HepG2 (cell line): ENCODE data around the gene ARHGEF16. TPM values are rescaled to one million over a fixed set of nuclear protein-coding genes. Genes with fewer than 3 reads are reported as not detected.

Experiments
- ARNT2 ChIP-seq: sonication (generic); formaldehyde crosslinking; IDR thresholded peaks from 2 replicates; pipeline ENCODE4 v1.8.0; 2022; ENCODE audit warnings: mild to moderate bottlenecking, low read depth, missing genetic modification reagents, moderate library complexity
- BCL6 ChIP-seq: IDR thresholded peaks from 2 replicates; pipeline ENCODE4 v1.6.1; 2016; ENCODE audit warnings: missing genetic modification reagents, missing compliant biosample characterization
- FOXO1 ChIP-seq: sonication (generic); formaldehyde crosslinking; IDR thresholded peaks from 2 replicates; pipeline ENCODE4 v1.4.0; 2020; ENCODE audit warnings: missing genetic modification reagents
- KDM4B ChIP-seq: sonication (generic); formaldehyde crosslinking; IDR thresholded peaks from 2 replicates; pipeline ENCODE4 v1.4.0; 2020; ENCODE audit warnings: missing genetic modification reagents
- KLF11 ChIP-seq: IDR thresholded peaks from 2 replicates; pipeline ENCODE4 v1.6.1; 2016; ENCODE audit warnings: missing compliant biosample characterization
- MEF2D ChIP-seq: sonication (generic); formaldehyde crosslinking; IDR thresholded peaks from 2 replicates; pipeline ENCODE4 v1.5.1; 2020; ENCODE audit warnings: mild to moderate bottlenecking, missing genetic modification reagents
- MYC ChIP-seq: sonication (generic); formaldehyde crosslinking; IDR thresholded peaks from 2 replicates; pipeline ENCODE4 v1.9.0; 2021; ENCODE audit warnings: missing genetic modification reagents, borderline replicate concordance
- RARA ChIP-seq: IDR thresholded peaks from 2 replicates; pipeline ENCODE4 v1.6.1; 2016; ENCODE audit warnings: missing genetic modification reagents, missing compliant biosample characterization
- SOX6 ChIP-seq, 2 experiments: fragments of 450-650 bp in 1 of 2; sonication (generic) in 1 of 2; formaldehyde crosslinking in 1 of 2; IDR thresholded peaks; 2 replicates each; pipeline versions ENCODE4 v1.4.0 to v1.6.1; 2017 to 2020; ENCODE audit warnings: antibody characterized with exemption in 1 of 2, mild to moderate bottlenecking in 1 of 2, missing genetic modification reagents in 1 of 2
- ZKSCAN1 ChIP-seq: fragments of 150-350 bp; IDR thresholded peaks from 2 replicates; pipeline ENCODE4 v1.6.1; 2014; ENCODE audit warnings: low read length
- ZNF331 ChIP-seq: sonication (generic); formaldehyde crosslinking; IDR thresholded peaks from 2 replicates; pipeline ENCODE4 v1.4.0; 2020; ENCODE audit warnings: missing genetic modification reagents
- ZNF543 ChIP-seq: sonication (generic); formaldehyde crosslinking; IDR thresholded peaks from 2 replicates; pipeline ENCODE4 v1.4.0; 2020; ENCODE audit warnings: mild to moderate bottlenecking, missing genetic modification reagents
- ZNF557 ChIP-seq: sonication (generic); formaldehyde crosslinking; IDR thresholded peaks from 2 replicates; pipeline ENCODE4 v1.4.0; 2020; ENCODE audit warnings: missing genetic modification reagents
- ZSCAN12 ChIP-seq: sonication (generic); formaldehyde crosslinking; IDR thresholded peaks from 2 replicates; pipeline ENCODE4 v1.9.0; 2021; ENCODE audit warnings: mild to moderate bottlenecking, missing genetic modification reagents
- polyA plus RNA-seq, 8 experiments: library from polyadenylated mRNA; depleted of rRNA in 3 of 8; stranded (reverse) in 7 of 8; unstranded in 1 of 8; fragments of >200 nt; fragmentation: Illumina TruSeq in 4 of 8; extraction: Trizol in 4 of 8; gene quantifications; 2 replicates each; pipeline versions ENCODE4 v1.2.1 to v1.2.3, GENCODE V29; 2011 to 2016; ENCODE audit warnings: low read depth in 4 of 8, missing spikeins in 1 of 8, mixed read lengths in 1 of 8; ENCODE audit not compliant: insufficient read depth in 1 of 8
- total RNA-seq, 5 experiments: library from RNA; depleted of rRNA; stranded (reverse); fragments of >200 nt; fragmentation: Illumina TruSeq; extraction: Trizol; gene quantifications; 2 replicates each; pipeline ENCODE4 v1.2.3, GENCODE V29; 2016; ENCODE audit warnings: low read depth in 1 of 5
- TF ChIP-seq, protein P1 (sequence below): IDR thresholded peaks from 2 replicates; pipeline ENCODE4 v1.6.1; 2018; ENCODE audit warnings: missing genetic modification reagents

Gene ARHGEF16
- total and polyA plus RNA-seq, 2 of the 13 experiments (the other 11 are each of a cell fraction or from before 2014, with no cell fraction given) = 20.3 to 39.9 TPM

DNA sequence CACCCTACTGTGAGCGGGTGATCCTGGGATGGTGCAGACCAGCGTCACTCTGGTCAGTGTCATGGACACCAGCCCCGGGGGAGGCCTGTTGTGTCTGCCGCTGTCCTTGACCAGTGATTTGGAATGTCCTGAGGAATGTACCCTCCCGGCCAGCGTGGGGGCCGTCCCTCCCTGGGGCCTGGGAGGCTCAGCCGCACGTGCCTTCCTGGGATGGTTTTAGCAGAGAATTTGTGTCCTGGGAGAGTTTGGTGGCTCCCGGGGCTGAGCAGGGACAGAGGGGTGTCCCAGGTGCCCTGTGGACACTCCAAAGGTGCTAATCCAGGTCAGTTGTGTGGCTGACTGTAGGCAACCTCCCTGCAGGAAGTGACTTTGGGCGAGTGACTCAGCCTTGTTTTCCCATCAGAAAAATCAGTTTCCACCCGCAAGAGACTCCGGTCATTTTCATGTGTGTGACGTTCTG lies 6.2 kb downstream of the ARHGEF16 start (continued):
- TF ChIP-seq SOX6 (IDR thresholded peaks at IDR 0.05) = no peak
- TF ChIP-seq SOX6 (CRISPR knock-in tag; IDR thresholded peaks at IDR 0.05) = peak; percentile 16; the same call in 1 of the 2 replicates
- 0 out of 2 replicates have a peak, but pooled peaks have one; percentile 2 for TF ChIP-seq ZSCAN12
- TF ChIP-seq ZKSCAN1 = 0 out of 2 replicates have a peak, but pooled peaks have one; percentile 53
- TF ChIP-seq ZNF543 = 0 out of 2 replicates have a peak, but pooled peaks have one; percentile 49
- peak; percentile 77 for TF ChIP-seq FOXO1 (CRISPR knock-in tag)
- TF ChIP-seq ARNT2 = no peak
- peak; percentile 51 for TF ChIP-seq BCL6 (CRISPR knock-in tag)
- no peak for TF ChIP-seq ZNF557 (CRISPR knock-in tag)
- 0 out of 2 replicates have a peak, but pooled peaks have one; percentile 30 for TF ChIP-seq ZNF331 (CRISPR knock-in tag)
- TF ChIP-seq RARA (CRISPR knock-in tag) = peak; percentile 77
- TF ChIP-seq MEF2D (CRISPR knock-in tag) = 0 out of 2 replicates have a peak, but pooled peaks have one; percentile 53
- TF ChIP-seq, protein P1, sequence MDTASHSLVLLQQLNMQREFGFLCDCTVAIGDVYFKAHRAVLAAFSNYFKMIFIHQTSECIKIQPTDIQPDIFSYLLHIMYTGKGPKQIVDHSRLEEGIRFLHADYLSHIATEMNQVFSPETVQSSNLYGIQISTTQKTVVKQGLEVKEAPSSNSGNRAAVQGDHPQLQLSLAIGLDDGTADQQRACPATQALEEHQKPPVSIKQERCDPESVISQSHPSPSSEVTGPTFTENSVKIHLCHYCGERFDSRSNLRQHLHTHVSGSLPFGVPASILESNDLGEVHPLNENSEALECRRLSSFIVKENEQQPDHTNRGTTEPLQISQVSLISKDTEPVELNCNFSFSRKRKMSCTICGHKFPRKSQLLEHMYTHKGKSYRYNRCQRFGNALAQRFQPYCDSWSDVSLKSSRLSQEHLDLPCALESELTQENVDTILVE (CRISPR knock-in tag) = no peak
- TF ChIP-seq KDM4B (CRISPR knock-in tag) = no peak
- no peak for TF ChIP-seq KLF11
- TF ChIP-seq MYC (CRISPR knock-in tag) = peak; percentile 46; the same call in 1 of the 2 replicates
